A549 (cell line): ENCODE results near the gene TCL1A. TPM values are rescaled to one million over a fixed set of nuclear protein-coding genes. Genes with fewer than 3 reads are reported as not detected.

Experiments
- ATAC-seq, 2 experiments: fragments of 200-7000 bp in 1 of 2; fragments of >200 bp in 1 of 2; cut with Nextera tagmentation in 1 of 2; cut with Tn5 transposase in 1 of 2; 3 replicates each; pipeline versions ENCODE4 v1.8.0 to v1.9.1; 2018 to 2020; ENCODE audit warnings: mild to moderate bottlenecking in 1 of 2, moderate library complexity in 1 of 2
- CTCF ChIA-PET: fragments of 300-600 bp; sonication (Branson Sonifier 250); formaldehyde crosslinking; extraction: SDS; loops from one replicate; lab custom pipeline; 2021; ENCODE audit warnings: antibody characterized with exemption, inconsistent platforms; lab: Yijun Ruan, JAX
- POLR2A ChIA-PET: fragments of 350-600 bp; formaldehyde crosslinking; extraction: SDS; loops from one replicate; lab custom pipeline; 2021; ENCODE audit warnings: antibody characterized with exemption, inconsistent platforms; lab: Yijun Ruan, JAX
- DNase-seq, 2 experiments: peaks; one replicate each; pipeline versions ENCODE4 v3.0.0 to v3.0.0-alpha.2; 2011 to 2016; ENCODE audit warnings: low read depth in 1 of 2, low spot score in 1 of 2
- FAIRE-seq: peaks from 2 replicates; lab custom pipeline; 2011; peaks lifted over from hg19 to GRCh38; lab: Jason Lieb, UNC
- H3K27ac ChIP-seq, 2 experiments: fragments of >200 bp; sonication (Bioruptor Twin); formaldehyde crosslinking; 3 replicates each; pipeline ENCODE4 v1.5.1; 2016 to 2017
- H3K4me1 ChIP-seq: fragments of >200 bp; sonication (Bioruptor Twin); formaldehyde crosslinking; 3 replicates; pipeline ENCODE4 v1.6.1; 2016
- H3K4me2 ChIP-seq: fragments of >200 bp; sonication (Bioruptor Twin); formaldehyde crosslinking; 3 replicates; pipeline ENCODE4 v1.6.1; 2016
- H3K4me3 ChIP-seq: fragments of >200 bp; sonication (Bioruptor Twin); formaldehyde crosslinking; 3 replicates; pipeline ENCODE4 v1.5.1; 2016
- H3K9me3 ChIP-seq: fragments of >200 bp; sonication (Bioruptor Twin); formaldehyde crosslinking; 3 replicates; pipeline ENCODE4 v1.6.1; 2016
- BCL3 ChIP-seq: fragments of >200 bp; sonication (Bioruptor Twin); formaldehyde crosslinking; IDR thresholded peaks from 3 replicates; pipeline ENCODE4 v1.6.1; 2016
- BHLHE40 ChIP-seq: IDR thresholded peaks from 2 replicates; pipeline ENCODE4 v1.6.1; 2012; ENCODE audit warnings: low read depth, low read length, inconsistent platforms
- CBX8 ChIP-seq: fragments of 200-600 bp; sonication (generic); IDR thresholded peaks from 2 replicates; pipeline ENCODE4 v1.6.1; 2016
- CHD2 ChIP-seq: fragments of 150-350 bp; IDR thresholded peaks from 2 replicates; pipeline ENCODE4 v1.6.1; 2014; ENCODE audit warnings: low read length; ENCODE audit not compliant: partially characterized antibody
- FOSB ChIP-seq: fragments of 250-450 bp; sonication (Bioruptor Pico); IDR thresholded peaks from 2 replicates; pipeline ENCODE4 v1.5.0; 2020; ENCODE audit warnings: mild to moderate bottlenecking, moderate library complexity
- FOSL2 ChIP-seq, 2 experiments: fragments of 450-650 bp in 1 of 2; fragments of >200 bp in 1 of 2; sonication (Bioruptor Twin) in 1 of 2; formaldehyde crosslinking; IDR thresholded peaks; 2 replicates each; pipeline versions ENCODE4 v1.5.0 to v1.6.1; 2016 to 2020; ENCODE audit warnings: mild to moderate bottlenecking in 1 of 2, moderate library complexity in 1 of 2
- FOXS1 ChIP-seq: fragments of 250-450 bp; sonication (Bioruptor Pico); IDR thresholded peaks from 2 replicates; pipeline ENCODE4 v1.5.0; 2020; ENCODE audit warnings: mild to moderate bottlenecking, moderate library complexity
- HES2 ChIP-seq: fragments of >200 bp; sonication (Bioruptor Twin); formaldehyde crosslinking; IDR thresholded peaks from 2 replicates; pipeline ENCODE4 v1.6.1; 2016
- HEYL ChIP-seq: fragments of 250-450 bp; sonication (Bioruptor Pico); IDR thresholded peaks from 2 replicates; pipeline ENCODE4 v1.8.0; 2021; ENCODE audit warnings: mild to moderate bottlenecking, moderate library complexity
- HOXA7 ChIP-seq: fragments of 250-450 bp; sonication (Bioruptor Pico); IDR thresholded peaks from 2 replicates; pipeline ENCODE4 v1.5.0; 2020; ENCODE audit warnings: mild to moderate bottlenecking, moderate library complexity
- HOXB13 ChIP-seq: fragments of 250-450 bp; sonication (Bioruptor Pico); IDR thresholded peaks from 2 replicates; pipeline ENCODE4 v1.5.0; 2020; ENCODE audit warnings: low read depth, mild to moderate bottlenecking, moderate library complexity
- HOXB5 ChIP-seq: fragments of 250-450 bp; sonication (Bioruptor Pico); IDR thresholded peaks from 2 replicates; pipeline ENCODE4 v1.5.0; 2020; ENCODE audit warnings: mild to moderate bottlenecking, moderate library complexity
- KDM5A ChIP-seq: fragments of 200-600 bp; sonication (generic); IDR thresholded peaks from 2 replicates; pipeline ENCODE4 v1.6.1; 2016; ENCODE audit warnings: antibody characterized with exemption, mild to moderate bottlenecking
- MAFK ChIP-seq: fragments of 450-650 bp; IDR thresholded peaks from 2 replicates; pipeline ENCODE4 v1.6.1; 2014; ENCODE audit not compliant: partially characterized antibody
- NFE2L2 ChIP-seq: fragments of 150-350 bp; conservative IDR thresholded peaks from 2 replicates; pipeline ENCODE4 v1.6.1; 2014; ENCODE audit warnings: low read length
- NPAS2 ChIP-seq: fragments of 250-450 bp; sonication (Bioruptor Pico); IDR thresholded peaks from 2 replicates; pipeline ENCODE4 v1.8.0; 2022; ENCODE audit warnings: mild to moderate bottlenecking, moderate library complexity, borderline replicate concordance
- NR3C1 ChIP-seq: fragments of >200 bp; sonication (Bioruptor Twin); formaldehyde crosslinking; IDR thresholded peaks from 3 replicates; pipeline ENCODE4 v1.6.1; 2017
- PHF8 ChIP-seq: fragments of 200-600 bp; sonication (generic); IDR thresholded peaks from 2 replicates; pipeline ENCODE4 v1.6.1; 2016; ENCODE audit warnings: low read depth, mild to moderate bottlenecking, antibody characterized with exemption, moderate library complexity, borderline replicate concordance
- REST ChIP-seq: fragments of 200-600 bp; sonication (generic); IDR thresholded peaks from 2 replicates; pipeline ENCODE4 v1.6.1; 2016; ENCODE audit warnings: antibody characterized with exemption, mild to moderate bottlenecking, moderate library complexity
- RNF2 ChIP-seq: fragments of 200-600 bp; sonication (generic); IDR thresholded peaks from 2 replicates; pipeline ENCODE4 v1.6.1; 2016; ENCODE audit warnings: low read depth, mild to moderate bottlenecking, antibody characterized with exemption, moderate library complexity, borderline replicate concordance
- SREBF2 ChIP-seq: fragments of 450-650 bp; IDR thresholded peaks from 2 replicates; pipeline ENCODE4 v1.6.1; 2014; ENCODE audit warnings: mild to moderate bottlenecking, moderate library complexity
- TP53 ChIP-seq: fragments of 250-450 bp; sonication (Bioruptor Pico); IDR thresholded peaks from 2 replicates; pipeline ENCODE4 v1.5.0; 2021; ENCODE audit warnings: mild to moderate bottlenecking, moderate library complexity
- ZFP36 ChIP-seq: fragments of 450-650 bp; IDR thresholded peaks from 2 replicates; pipeline ENCODE4 v1.6.1; 2014; ENCODE audit warnings: borderline replicate concordance; ENCODE audit not compliant: partially characterized antibody
- WGBS: methylation state at CpG from one replicate; pipeline ENCODE4 v1.1.6; 2017; ENCODE audit errors: missing lambda C conversion rate; 5-methylcytosine and 5-hydroxymethylcytosine counted together
- polyA plus RNA-seq, 4 experiments: library from polyadenylated mRNA; depleted of rRNA in 3 of 4; stranded (reverse); fragments of >200 nt; fragmentation: RNase III in 1 of 4; extraction: RNeasy Plus Mini Kit Qiagen cat#74134 plus additional on column Dnase treatment in 1 of 4; gene quantifications; 2 replicates in 3 of 4; 3 replicates in 1 of 4; pipeline ENCODE4 v1.2.3, GENCODE V29; 2011 to 2017
- TF ChIP-seq, protein P1 (sequence below): IDR thresholded peaks from 2 replicates; pipeline ENCODE4 v1.6.1; 2012; ENCODE audit warnings: low read depth, borderline replicate concordance
- TF ChIP-seq, protein P2 (sequence below): fragments of >200 bp; sonication (Bioruptor Twin); formaldehyde crosslinking; IDR thresholded peaks from 3 replicates; pipeline ENCODE4 v1.5.1; 2016
- TF ChIP-seq, protein P3 (sequence below): IDR thresholded peaks from 2 replicates; pipeline ENCODE4 v1.6.1; 2012

TCL1A gene
- polyA plus RNA-seq, 2 of the 4 experiments (the other 2 are of a cell fraction), result not detected

DNA sequence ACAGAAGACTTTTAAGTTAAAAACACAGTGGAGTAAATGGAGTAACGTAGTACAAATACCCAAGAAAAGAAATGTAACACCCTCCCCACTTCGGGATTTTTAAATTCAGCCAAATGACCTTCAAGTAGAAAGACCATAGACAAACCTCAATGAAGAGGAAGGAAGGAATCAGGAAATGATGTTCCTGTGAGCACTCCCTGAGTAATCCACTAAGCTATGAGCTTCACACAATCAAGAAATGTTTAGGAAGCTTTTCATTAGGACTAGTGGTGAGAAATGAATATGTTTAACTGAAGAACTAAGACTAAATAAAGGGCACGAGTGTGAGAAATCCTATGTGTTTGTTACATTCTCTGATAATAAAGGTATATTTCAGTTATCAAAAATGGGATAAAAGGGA, 10.1 kb downstream of the TCL1A start:
- Histone ChIP-seq H3K4me2 (no peak overlapping the region), H3K27ac (no peak overlapping the region), H3K9me3 (no peaks in the 10 kb centered on the region), H3K4me3 (no peak overlapping the region), H3K4me1 (no peaks in the 10 kb centered on the region)
- no peak for FAIRE-seq
- no peak for DNase-seq
- under 1% methylated on average over 3 of the region's 3 CpGs for WGBS
- TF ChIP-seq CHD2 (no peak), CBX8 (no peak), NR3C1 (no peak), HEYL (CRISPR knock-in tag) (no peak), BHLHE40 (no peak), HOXA7 (CRISPR knock-in tag) (no peak), TP53 (no peak), HES2 (no peak), HOXB5 (no peak), HOXB13 (CRISPR knock-in tag) (no peak), NPAS2 (no peak), ZFP36 (no peak), FOXS1 (CRISPR knock-in tag) (no peak), PHF8 (no peak), FOSL2 (IDR thresholded peaks at IDR 0.05) (no peak), FOSL2 (CRISPR knock-in tag; IDR thresholded peaks at IDR 0.05) (no peak), FOSB (CRISPR knock-in tag) (no peak)
- TF ChIP-seq, protein P1, sequence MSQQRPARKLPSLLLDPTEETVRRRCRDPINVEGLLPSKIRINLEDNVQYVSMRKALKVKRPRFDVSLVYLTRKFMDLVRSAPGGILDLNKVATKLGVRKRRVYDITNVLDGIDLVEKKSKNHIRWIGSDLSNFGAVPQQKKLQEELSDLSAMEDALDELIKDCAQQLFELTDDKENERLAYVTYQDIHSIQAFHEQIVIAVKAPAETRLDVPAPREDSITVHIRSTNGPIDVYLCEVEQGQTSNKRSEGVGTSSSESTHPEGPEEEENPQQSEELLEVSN, result no peak
- TF ChIP-seq, protein P2, sequence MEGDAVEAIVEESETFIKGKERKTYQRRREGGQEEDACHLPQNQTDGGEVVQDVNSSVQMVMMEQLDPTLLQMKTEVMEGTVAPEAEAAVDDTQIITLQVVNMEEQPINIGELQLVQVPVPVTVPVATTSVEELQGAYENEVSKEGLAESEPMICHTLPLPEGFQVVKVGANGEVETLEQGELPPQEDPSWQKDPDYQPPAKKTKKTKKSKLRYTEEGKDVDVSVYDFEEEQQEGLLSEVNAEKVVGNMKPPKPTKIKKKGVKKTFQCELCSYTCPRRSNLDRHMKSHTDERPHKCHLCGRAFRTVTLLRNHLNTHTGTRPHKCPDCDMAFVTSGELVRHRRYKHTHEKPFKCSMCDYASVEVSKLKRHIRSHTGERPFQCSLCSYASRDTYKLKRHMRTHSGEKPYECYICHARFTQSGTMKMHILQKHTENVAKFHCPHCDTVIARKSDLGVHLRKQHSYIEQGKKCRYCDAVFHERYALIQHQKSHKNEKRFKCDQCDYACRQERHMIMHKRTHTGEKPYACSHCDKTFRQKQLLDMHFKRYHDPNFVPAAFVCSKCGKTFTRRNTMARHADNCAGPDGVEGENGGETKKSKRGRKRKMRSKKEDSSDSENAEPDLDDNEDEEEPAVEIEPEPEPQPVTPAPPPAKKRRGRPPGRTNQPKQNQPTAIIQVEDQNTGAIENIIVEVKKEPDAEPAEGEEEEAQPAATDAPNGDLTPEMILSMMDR, result no peak
- TF ChIP-seq, protein P3, sequence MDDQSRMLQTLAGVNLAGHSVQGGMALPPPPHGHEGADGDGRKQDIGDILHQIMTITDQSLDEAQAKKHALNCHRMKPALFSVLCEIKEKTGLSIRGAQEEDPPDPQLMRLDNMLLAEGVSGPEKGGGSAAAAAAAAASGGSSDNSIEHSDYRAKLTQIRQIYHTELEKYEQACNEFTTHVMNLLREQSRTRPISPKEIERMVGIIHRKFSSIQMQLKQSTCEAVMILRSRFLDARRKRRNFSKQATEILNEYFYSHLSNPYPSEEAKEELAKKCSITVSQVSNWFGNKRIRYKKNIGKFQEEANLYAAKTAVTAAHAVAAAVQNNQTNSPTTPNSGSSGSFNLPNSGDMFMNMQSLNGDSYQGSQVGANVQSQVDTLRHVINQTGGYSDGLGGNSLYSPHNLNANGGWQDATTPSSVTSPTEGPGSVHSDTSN, result no peak
- ATAC-seq, result no peak
- POLR2A ChIA-PET, result no interaction called here
- CTCF ChIA-PET, result no interaction called here

DNA sequence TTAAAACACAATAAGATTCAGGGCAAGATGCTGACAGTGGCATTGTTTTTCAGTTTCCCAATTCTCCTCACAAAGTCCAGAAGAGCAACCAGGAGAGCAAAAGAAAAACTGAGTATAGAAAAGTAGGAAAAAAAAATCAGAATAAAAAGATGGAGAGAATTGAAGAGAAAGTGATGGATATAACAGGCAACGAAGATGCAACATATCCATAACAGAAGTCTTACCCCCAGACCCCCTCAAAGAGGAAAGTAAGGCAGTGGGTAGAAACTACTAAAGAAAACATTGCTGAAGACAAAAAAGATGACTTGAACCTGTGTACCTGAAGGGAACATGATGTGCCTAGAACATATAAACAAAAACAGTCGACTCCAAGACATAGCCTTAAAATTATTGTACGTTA, 10.6 kb downstream of the TCL1A start:
- ChIA-PET CTCF (interaction anchor here (0.9 kb wide), 1 partner anchor 21 kb away, joined by 3 read pairs; no protein-coding TSS in a partner anchor), POLR2A (no interaction called here)
- WGBS, result 1% methylated on average over 3 of the region's 3 CpGs
- FAIRE-seq (no peak), ATAC-seq (no peak), DNase-seq (no peak)
- Histone ChIP-seq H3K4me1 (no peaks in the 10 kb centered on the region), H3K4me3 (no peak overlapping the region), H3K27ac (no peak overlapping the region), H3K4me2 (no peak overlapping the region), H3K9me3 (no peaks in the 10 kb centered on the region)
- TF ChIP-seq, protein P2, result no peak
- TF ChIP-seq, protein P1, result no peak
- TF ChIP-seq NPAS2 (no peak), PHF8 (no peak), REST (no peak), CBX8 (no peak), MAFK (no peak), SREBF2 (no peak), BCL3 (no peak), KDM5A (no peak), RNF2 (no peak), NFE2L2 (no peak)
